ENCODE measurements around the gene DOLK. TPM values are rescaled to one million over a fixed set of nuclear protein-coding genes. Genes with fewer than 3 reads are reported as not detected.

DOLK gene
- total RNA-seq, 2 experiments from 2014 or later = 4.8 to 5.0 TPM

DNA sequence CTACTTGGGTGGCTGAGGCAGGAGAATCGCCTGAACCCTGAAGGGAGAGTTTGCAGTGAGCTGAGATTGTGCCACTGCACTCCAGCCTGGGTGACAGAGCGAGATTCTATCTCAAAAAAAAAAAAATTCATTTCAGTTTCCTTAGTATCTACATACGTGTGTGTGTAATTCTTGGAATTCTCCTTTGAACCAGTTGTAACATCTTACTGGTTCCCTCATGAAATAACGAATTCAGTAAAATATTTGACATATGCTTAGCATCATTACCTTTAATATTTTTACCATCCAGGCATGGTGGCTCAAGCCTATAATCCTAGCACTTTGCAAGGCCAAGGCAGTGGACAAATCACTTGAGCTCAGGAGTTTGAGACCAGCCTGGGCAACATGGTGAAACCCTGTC, 17.8 kb downstream of the DOLK start:
- POLR2A ChIA-PET = no interaction called here
- DNase-seq (no peak), ATAC-seq (no peak)
- Mint-ChIP-seq H3K27ac (no peak overlapping the region), H3K9me3 (ENCODE audit: low read depth) (no peaks in the 10 kb centered on the region), H3K4me3 (no peak overlapping the region), H3K27me3 (no peaks in the 10 kb centered on the region), H3K36me3 (ENCODE audit: low read depth) (no peaks in the 10 kb centered on the region), H3K4me1 (peaks cover 9% of the 10 kb centered on the region)
- CTCF ChIA-PET = interaction anchor here (0.6 to 7.5 kb wide), 7 partner anchors 8 to 1008 kb away, joined by 3 to 86 read pairs (median 4); no protein-coding TSS in a partner anchor
- intact Hi-C loops (cut with DNase I, micrococcal nuclease) = loop anchor here (2.0 to 5.0 kb wide), 3 partner anchors 47 to 282 kb away; partner anchors contain the start of genes KYAT1 (in 1 of the 2), LRRC8A (in 1 of the 2) and PKN3 (in 1 of the 2)

DNA sequence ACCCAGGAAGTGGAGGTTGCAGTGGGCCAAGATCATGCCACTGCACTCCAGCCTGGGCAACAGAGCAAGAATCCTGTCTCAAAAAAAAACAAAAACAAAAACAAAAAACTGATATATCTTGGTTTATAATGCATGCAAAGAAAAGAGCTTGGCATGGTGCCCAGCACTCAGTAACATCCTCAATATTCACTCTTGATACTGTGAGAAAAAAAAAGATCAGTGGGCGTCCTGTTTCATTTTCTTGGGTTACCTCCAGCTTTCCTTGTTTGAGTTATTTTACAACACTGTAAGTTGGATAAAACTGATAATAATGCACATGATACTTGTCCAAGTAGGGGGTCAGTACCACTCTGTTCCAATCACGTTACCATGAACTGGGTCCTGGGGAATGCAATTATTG, 18.8 kb downstream of the DOLK start:
- ATAC-seq (no peak), DNase-seq (no peak)
- no peak overlapping the region for H3K27ac Mint-ChIP-seq
- no peaks in the 10 kb centered on the region for H3K36me3 Mint-ChIP-seq (ENCODE audit: low read depth)
- intact Hi-C loops (cut with DNase I, micrococcal nuclease) = loop anchor here (1.0 to 5.0 kb wide), 7 partner anchors 46 to 281 kb away; partner anchors contain the start of genes KYAT1 (in 2 of the 2), ENDOG (in 1 of the 2), LRRC8A (in 1 of the 2) and PKN3 (in 1 of the 2)
- no peaks in the 10 kb centered on the region for H3K9me3 Mint-ChIP-seq (ENCODE audit: low read depth)
- ChIA-PET CTCF (interaction anchor here (0.6 to 7.5 kb wide), 30 partner anchors 9 to 1320 kb away, joined by 3 to 86 read pairs (median 4); partner anchors contain the start of genes DOLK, KYAT1, LRRC8A and NUP188), POLR2A (interaction anchor here (0.6 kb wide), 1 partner anchor 202 kb away, joined by 3 read pairs; no protein-coding TSS in a partner anchor)
- H3K4me1 Mint-ChIP-seq = peaks cover 9% of the 10 kb centered on the region
- no peaks in the 10 kb centered on the region for H3K27me3 Mint-ChIP-seq
- no peak overlapping the region for H3K4me3 Mint-ChIP-seq

DNA sequence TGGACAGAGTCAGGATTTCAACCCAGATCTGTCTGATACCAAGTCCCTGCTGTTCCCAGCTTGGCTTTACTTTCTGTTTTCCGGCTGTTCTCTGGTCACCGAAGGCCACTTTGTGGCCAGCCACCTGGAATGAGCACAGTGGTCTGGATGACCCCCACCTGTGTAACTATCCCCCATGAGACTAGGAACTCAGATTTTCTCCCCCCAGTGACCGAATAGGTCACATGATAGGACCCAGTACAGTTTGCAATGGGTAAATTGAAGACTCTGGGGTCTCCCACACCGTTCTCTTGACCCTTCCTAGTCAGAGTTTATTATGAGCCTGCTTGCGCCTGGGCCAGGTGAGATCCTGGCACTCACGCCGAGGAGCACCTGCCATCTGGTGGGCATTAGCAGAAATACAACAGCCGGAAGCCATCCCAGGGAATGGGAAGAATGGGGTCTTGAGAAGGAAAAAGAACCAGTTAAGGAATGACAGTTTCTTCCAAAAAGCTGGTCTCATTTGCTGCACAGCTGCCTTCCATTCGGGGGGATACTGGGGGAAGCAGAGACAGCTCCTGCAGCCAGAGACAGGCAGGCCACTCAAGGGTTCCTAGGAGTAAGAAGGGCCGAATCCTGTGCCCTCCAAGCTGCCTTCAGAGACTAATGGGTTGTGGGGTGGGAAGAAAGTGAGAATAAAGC, 19.5 kb downstream of the DOLK start:
- peak overlapping the region; percentile 6 for H3K27ac Mint-ChIP-seq
- ChIA-PET POLR2A (interaction anchor here (0.6 kb wide), 1 partner anchor 589 kb away, joined by 3 read pairs; no protein-coding TSS in a partner anchor), CTCF (interaction anchor here (0.6 to 7.5 kb wide), 32 partner anchors 9 to 1323 kb away, joined by 3 to 86 read pairs (median 4); partner anchors contain the start of genes KYAT1, LRRC8A, PKN3 and SPOUT1)
- no peaks in the 10 kb centered on the region for H3K36me3 Mint-ChIP-seq (ENCODE audit: low read depth)
- no peak overlapping the region for H3K4me3 Mint-ChIP-seq
- peaks cover 9% of the 10 kb centered on the region for H3K4me1 Mint-ChIP-seq
- DNase-seq (peak; percentile 73), ATAC-seq (peak; percentile 81)
- intact Hi-C loops (cut with DNase I, micrococcal nuclease) = loop anchor here (1.0 to 5.0 kb wide), 7 partner anchors 46 to 281 kb away; partner anchors contain the start of genes KYAT1 (in 2 of the 2), ENDOG (in 1 of the 2), LRRC8A (in 1 of the 2) and PKN3 (in 1 of the 2)
- no peaks in the 10 kb centered on the region for H3K27me3 Mint-ChIP-seq
- no peaks in the 10 kb centered on the region for H3K9me3 Mint-ChIP-seq (ENCODE audit: low read depth)

DNA sequence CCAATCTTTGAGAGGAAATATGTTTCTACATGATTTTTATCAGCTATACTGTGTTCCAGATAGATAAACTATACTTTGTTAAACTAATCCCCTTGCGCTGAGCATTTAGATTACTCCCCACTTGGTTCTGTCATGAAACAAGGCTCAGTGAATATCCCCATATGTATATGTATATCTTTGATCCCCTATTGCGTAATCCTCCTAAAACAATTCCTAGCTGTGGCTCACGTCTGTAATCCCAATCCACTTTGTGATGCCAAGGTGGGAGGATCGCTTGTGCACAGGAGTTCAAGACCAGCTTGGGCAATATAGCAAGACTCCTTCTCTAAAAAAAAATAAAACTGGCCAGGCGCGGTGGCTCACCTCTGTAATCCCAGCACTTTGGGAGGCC, 23.9 kb downstream of the DOLK start:
- CTCF ChIA-PET = interaction anchor here (0.7 to 7.5 kb wide), 2 partner anchors 28 to 60 kb away, joined by 3 to 86 read pairs; no protein-coding TSS in a partner anchor
- H3K27ac Mint-ChIP-seq = no peak overlapping the region
- H3K9me3 Mint-ChIP-seq (ENCODE audit: low read depth) = no peaks in the 10 kb centered on the region
- intact Hi-C loops (cut with DNase I, micrococcal nuclease) = no loop called here
- POLR2A ChIA-PET = no interaction called here
- no peaks in the 10 kb centered on the region for H3K27me3 Mint-ChIP-seq
- no peak overlapping the region for H3K4me3 Mint-ChIP-seq
- ATAC-seq (no peak), DNase-seq (no peak)
- H3K4me1 Mint-ChIP-seq = peaks cover 14% of the 10 kb centered on the region
- H3K36me3 Mint-ChIP-seq (ENCODE audit: low read depth) = no peaks in the 10 kb centered on the region

DNA sequence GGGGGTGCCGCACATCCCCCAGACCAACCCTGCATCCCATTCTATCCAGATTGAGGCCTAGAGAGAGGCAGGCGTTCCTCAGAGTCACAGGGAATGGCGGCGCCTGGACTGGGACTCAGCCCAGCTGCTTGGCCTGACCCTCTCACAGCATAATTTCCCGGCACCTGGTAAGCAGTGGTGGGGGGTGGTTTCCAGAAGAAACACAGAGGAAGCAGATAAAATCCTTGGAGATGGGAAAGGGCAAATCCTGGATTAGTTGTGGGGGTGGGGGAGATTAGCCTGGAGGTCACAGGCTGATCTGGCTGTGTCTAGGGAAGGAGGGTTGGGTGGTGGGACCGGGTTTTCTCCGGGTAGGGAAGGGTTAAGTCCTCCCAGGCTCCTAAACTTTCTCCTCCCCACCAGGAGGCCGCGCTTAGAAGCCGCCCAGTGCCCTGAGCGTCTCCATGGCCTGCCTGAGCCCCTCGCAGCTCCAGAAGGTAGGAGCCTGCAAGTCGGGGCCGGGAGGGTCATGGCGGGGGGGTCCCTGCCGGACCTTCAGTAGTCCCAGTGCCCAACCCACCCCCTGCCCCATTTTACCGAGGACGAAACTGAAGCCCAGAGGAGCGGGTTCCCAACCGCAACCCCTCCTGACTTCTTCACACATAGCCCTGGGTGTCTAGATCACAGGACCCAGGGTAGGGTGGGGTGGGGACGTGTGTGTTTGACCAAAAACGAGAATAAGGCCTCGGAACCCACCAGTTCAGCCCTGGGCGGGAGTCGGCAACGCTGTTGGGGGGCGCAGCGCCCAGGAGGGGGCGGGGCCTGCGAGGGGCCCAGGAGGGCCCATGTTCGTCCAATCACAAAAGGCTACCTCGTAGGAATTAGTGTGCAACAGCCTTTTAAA, 25.3 kb downstream of the DOLK start:
- peaks cover 8% of the 10 kb centered on the region for H3K36me3 Mint-ChIP-seq (ENCODE audit: low read depth)
- peak; percentile 58 for ATAC-seq
- H3K4me1 Mint-ChIP-seq = peaks cover 7% of the 10 kb centered on the region
- no peaks in the 10 kb centered on the region for H3K27me3 Mint-ChIP-seq
- intact Hi-C loops (cut with DNase I, micrococcal nuclease) = no loop called here
- no peak overlapping the region for H3K27ac Mint-ChIP-seq
- H3K9me3 Mint-ChIP-seq (ENCODE audit: low read depth) = no peaks in the 10 kb centered on the region
- no peak for DNase-seq
- POLR2A ChIA-PET = no interaction called here
- CTCF ChIA-PET = interaction anchor here (0.6 to 0.9 kb wide), 3 partner anchors 58 to 501 kb away, joined by 3 to 4 read pairs (median 3); no protein-coding TSS in a partner anchor
- H3K4me3 Mint-ChIP-seq = no peak overlapping the region

DNA sequence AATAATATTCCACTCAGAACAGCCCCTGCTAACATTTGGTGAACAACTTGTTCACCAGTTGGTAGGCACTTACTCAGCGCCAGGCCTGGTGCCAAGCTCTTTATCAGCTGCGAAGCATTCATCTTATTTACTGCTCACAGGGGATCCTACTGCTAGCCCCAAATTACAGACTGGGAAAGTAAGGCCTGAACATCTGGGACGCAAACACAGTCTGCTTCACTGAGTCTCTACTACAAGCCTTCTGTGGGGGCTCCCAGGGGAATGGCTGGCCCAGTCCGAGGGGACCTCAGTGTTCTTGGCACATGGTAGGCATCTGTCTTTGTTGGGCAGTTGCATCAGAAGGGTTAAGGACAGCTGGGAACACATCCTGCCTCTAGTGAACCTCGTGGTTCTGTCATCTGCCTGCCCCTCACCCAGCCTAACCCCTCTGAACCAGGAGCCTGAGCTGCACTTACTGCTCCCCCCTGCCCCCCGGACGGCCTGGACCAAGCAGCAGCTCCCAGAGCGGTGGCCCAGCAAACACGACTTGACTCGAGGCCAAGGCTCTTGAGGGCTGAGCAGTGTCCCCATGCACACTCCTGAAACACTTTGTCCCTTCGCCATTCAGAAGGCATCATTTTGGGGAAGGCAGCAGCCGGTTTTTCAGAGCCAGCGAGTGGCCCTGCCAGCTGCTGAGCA, 26.9 kb downstream of the DOLK start, which contains the start of gene PHYHD1:
Gene PHYHD1, plus strand, starts transcription at position 602 of the 678 bp plus-strand sequence. CDS start 1,342 bp downstream, outside the sequence.
- Mint-ChIP-seq H3K27ac (no peak within 1 kb of the TSS), H3K9me3 (ENCODE audit: low read depth) (no peaks in the 10 kb centered on the region), H3K36me3 (ENCODE audit: low read depth) (peaks cover 15% of the 10 kb centered on the region), H3K27me3 (no peaks in the 10 kb centered on the region), H3K4me3 (no peak within 1 kb of the TSS), H3K4me1 (peaks cover 6% of the 10 kb centered on the region)
- intact Hi-C loops (cut with DNase I, micrococcal nuclease) = no loop called here
- POLR2A ChIA-PET = no interaction called here
- DNase-seq (no peak), ATAC-seq (no peak)
- CTCF ChIA-PET = no interaction called here

DNA sequence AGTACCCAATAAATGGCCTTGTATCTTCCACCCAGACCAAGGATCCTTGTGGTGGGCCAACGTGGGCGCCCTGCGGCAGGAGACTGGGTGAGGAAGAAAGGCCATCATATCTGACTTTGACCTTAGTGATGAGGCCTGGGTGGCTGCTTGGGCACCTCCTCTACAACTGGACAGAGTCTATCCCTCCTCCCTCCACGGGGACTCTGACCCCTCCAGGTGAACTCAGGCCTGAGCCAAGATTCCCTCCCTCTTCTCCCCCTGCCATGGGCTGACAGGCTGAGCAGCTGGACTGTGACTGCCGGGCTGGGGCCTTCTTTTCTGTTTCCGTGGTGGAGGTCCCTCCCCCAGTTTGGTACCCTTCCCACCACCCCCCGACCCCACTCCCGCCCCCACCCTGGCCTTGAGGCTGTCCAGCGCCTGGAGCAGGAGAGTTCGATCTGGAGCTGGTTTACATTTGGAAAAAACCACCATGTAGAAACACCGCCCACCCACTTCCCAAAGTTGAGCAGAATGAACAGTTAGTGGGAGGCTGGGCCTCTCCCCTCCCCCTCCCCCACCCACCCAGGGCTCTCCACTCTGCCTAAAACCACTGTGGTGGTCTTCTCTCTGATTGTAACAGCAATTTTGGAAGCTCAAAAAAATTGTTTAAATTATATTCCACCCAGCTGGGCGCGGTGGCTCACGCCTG, 27.9 kb downstream of the DOLK start:
- DNase-seq (no peak), ATAC-seq (no peak)
- Mint-ChIP-seq H3K9me3 (ENCODE audit: low read depth) (no peaks in the 10 kb centered on the region), H3K4me3 (no peak overlapping the region), H3K36me3 (ENCODE audit: low read depth) (peaks cover 18% of the 10 kb centered on the region), H3K4me1 (peaks cover 6% of the 10 kb centered on the region), H3K27ac (no peak overlapping the region), H3K27me3 (no peaks in the 10 kb centered on the region)
- ChIA-PET CTCF (no interaction called here), POLR2A (no interaction called here)
- intact Hi-C loops (cut with DNase I, micrococcal nuclease) = no loop called here

DNA sequence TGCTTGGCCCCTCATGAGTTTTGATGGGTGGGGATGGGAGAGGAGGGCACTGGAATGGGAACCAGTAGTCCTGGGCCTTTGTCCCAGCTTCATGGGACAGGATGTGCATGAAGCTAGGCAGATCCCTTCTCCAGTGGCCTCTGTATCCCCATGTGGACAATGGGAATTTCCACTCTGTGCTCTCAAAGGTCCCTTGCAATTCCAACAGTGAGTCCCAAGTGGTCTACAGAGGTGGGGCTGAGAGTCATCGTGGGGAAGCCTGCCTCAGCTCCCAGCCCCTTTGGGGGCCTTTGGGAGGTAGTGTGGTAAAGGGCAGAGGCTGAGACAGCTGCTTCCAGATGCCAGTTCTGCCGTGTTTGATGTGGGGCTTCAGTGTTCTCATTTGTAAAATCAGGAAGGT, 28.5 kb downstream of the DOLK start:
- Mint-ChIP-seq H3K4me3 (no peak overlapping the region), H3K9me3 (ENCODE audit: low read depth) (no peaks in the 10 kb centered on the region), H3K4me1 (peaks cover 11% of the 10 kb centered on the region), H3K27me3 (no peaks in the 10 kb centered on the region), H3K27ac (no peak overlapping the region), H3K36me3 (ENCODE audit: low read depth) (peaks cover 18% of the 10 kb centered on the region)
- ChIA-PET POLR2A (no interaction called here), CTCF (interaction anchor here (0.9 to 1.0 kb wide), 2 partner anchors 8 to 9 kb away, joined by 3 read pairs; no protein-coding TSS in a partner anchor)
- intact Hi-C loops (cut with DNase I, micrococcal nuclease) = no loop called here
- DNase-seq = no peak
- no peak for ATAC-seq

DNA sequence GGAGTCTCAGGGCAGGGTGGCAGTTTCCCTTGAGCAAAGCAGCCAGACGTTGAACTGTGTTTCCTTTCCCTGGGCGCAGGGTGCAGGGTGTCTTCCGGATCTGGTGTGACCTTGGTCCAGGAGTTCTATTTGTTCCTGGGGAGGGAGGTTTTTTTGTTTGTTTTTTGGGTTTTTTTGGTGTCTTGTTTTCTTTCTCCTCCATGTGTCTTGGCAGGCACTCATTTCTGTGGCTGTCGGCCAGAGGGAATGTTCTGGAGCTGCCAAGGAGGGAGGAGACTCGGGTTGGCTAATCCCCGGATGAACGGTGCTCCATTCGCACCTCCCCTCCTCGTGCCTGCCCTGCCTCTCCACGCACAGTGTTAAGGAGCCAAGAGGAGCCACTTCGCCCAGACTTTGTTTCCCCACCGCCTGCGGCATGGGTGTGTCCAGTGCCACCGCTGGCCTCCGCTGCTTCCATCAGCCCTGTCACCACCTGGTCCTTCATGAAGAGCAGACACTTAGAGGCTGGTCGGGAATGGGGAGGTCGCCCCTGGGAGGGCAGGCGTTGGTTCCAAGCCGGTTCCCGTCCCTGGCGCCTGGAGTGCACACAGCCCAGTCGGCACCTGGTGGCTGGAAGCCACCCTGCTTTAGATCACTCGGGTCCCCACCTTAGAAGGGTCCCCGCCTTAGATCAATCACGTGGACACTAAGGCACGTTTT, 30.1 kb downstream of the DOLK start:
- H3K27ac Mint-ChIP-seq = no peak overlapping the region
- H3K36me3 Mint-ChIP-seq (ENCODE audit: low read depth) = peaks cover 26% of the 10 kb centered on the region
- intact Hi-C loops (cut with DNase I, micrococcal nuclease) = no loop called here

DNA sequence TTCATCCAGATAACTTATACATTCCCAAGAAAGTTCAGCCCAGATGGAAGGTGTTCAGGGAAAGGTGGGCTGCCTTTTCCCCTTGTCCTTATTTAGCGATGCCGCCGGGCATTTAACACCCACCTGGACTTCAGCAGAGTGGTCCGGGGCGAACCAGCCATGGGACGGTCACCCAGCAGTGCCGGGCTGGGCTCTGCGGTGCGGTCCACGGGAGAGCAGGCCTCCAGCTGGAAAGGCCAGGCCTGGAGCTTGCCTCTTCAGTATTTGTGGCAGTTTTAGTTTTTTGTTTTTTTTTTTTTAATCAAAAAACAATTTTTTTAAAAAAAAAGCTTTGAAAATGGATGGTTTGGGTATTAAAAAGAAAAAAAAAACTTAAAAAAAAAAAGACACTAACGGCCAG, 30.7 kb downstream of the DOLK start:
- CTCF ChIA-PET = interaction anchor here (1.2 kb wide), 1 partner anchor 345 kb away, joined by 3 read pairs; no protein-coding TSS in a partner anchor
- H3K4me1 Mint-ChIP-seq = peaks cover 31% of the 10 kb centered on the region
- H3K27ac Mint-ChIP-seq = no peak overlapping the region
- no peak overlapping the region for H3K4me3 Mint-ChIP-seq
- peaks cover 30% of the 10 kb centered on the region for H3K36me3 Mint-ChIP-seq (ENCODE audit: low read depth)
- H3K27me3 Mint-ChIP-seq = no peaks in the 10 kb centered on the region
- no peaks in the 10 kb centered on the region for H3K9me3 Mint-ChIP-seq (ENCODE audit: low read depth)
- ATAC-seq (no peak), DNase-seq (no peak)
- POLR2A ChIA-PET = no interaction called here
- intact Hi-C loops (cut with DNase I, micrococcal nuclease) = no loop called here

More for the DNA sequence above, 30.1 kb downstream of the DOLK start:
- DNase-seq = no peak
- H3K27me3 Mint-ChIP-seq = no peaks in the 10 kb centered on the region
- peaks cover 28% of the 10 kb centered on the region for H3K4me1 Mint-ChIP-seq
- no peak for ATAC-seq
- no peaks in the 10 kb centered on the region for H3K9me3 Mint-ChIP-seq (ENCODE audit: low read depth)
- POLR2A ChIA-PET = no interaction called here
- H3K4me3 Mint-ChIP-seq = no peak overlapping the region
- CTCF ChIA-PET = no interaction called here
